HG03439 (cell line): Measurements from ENCODE around the gene OR2H1.
A peak's percentile ranks its signal among the peaks of the same experiment; 100 is the strongest.

Experiments used
- ATAC-seq: cut with Tn5 transposase; IDR thresholded peaks from one replicate; pipeline ENCODE4 v1.9.1; 2021; ENCODE audit warnings: mild to moderate bottlenecking, moderate library complexity; ENCODE audit not compliant: unreplicated experiment

Gene OR2H1

GRCh38 chr6:29509239-29509638 lies 52.3 kb downstream of the OR2H1 start:
- peak; percentile 54 for ATAC-seq

- ATAC-seq, result no peak
These were observed 52.8 kb downstream of the OR2H1 start for GRCh38 chr6:29509711-29510110.

GRCh38 chr6:29510202-29510601 lies 53.2 kb downstream of the OR2H1 start:
- ATAC-seq, result no peak

GRCh38 chr6:29510746-29511300 lies 53.9 kb downstream of the OR2H1 start:
- ATAC-seq, result no peak
